Neural progenitor cell (in vitro differentiated cells): ENCODE data around the gene NUBPL.

Source experiments
- CTCF ChIP-seq: fragments of 200-600 bp; sonication (generic); IDR thresholded peaks from 2 replicates; pipeline ENCODE4 v1.5.1; 2017; ENCODE audit warnings: antibody characterized with exemption, mild to moderate bottlenecking
- EZH2 ChIP-seq: fragments of 200-600 bp; sonication (generic); IDR thresholded peaks from 2 replicates; pipeline ENCODE4 v1.6.1; 2017; ENCODE audit warnings: antibody characterized with exemption, mild to moderate bottlenecking, moderate library complexity
- EZH2phosphoT487 ChIP-seq: fragments of 200-600 bp; sonication (generic); IDR thresholded peaks from 2 replicates; pipeline ENCODE4 v1.6.1; 2017; ENCODE audit warnings: antibody characterized with exemption

DNA sequence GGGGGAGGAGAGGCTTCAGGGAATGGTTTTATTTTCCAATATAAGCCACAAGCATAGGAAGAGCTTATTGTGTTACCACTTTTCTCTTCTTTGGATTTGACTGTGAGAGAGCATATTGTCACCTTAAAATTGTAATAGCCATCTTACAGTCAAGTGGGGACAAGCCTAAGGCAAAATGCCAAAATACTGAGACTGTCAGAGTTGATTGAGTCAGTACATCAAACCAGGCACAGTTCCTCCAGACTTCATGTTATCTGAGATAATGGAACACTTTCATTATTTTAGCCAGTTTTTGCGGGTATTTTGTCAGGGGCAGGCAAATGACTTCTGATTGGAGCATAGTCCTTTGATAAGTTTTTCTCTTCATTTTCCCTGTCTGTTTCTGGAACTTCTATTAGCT is 19.5 kb upstream of the NUBPL start:
- TF ChIP-seq CTCF, result no peak
- TF ChIP-seq EZH2phosphoT487, result no peak
- no peak for TF ChIP-seq EZH2
